OCI-LY1 (cell line): ENCODE data around the gene SLC25A25.

Source experiments
- EZH2 ChIP-seq: fragments of 200-600 bp; sonication (generic), shearing (Covaris generic); IDR thresholded peaks from 2 replicates; pipeline ENCODE4 v1.8.0; 2017; ENCODE audit warnings: borderline replicate concordance, mixed run types, mild to moderate bottlenecking, antibody characterized with exemption, low read length, moderate library complexity, mixed read lengths
- TF ChIP-seq, protein P1 (sequence below): fragments of 200-600 bp; sonication (generic), shearing (Covaris generic); IDR thresholded peaks from 2 replicates; pipeline ENCODE4 v1.5.1; 2017; ENCODE audit warnings: mild to moderate bottlenecking, antibody characterized with exemption, low read length, moderate library complexity, mixed read lengths

DNA sequence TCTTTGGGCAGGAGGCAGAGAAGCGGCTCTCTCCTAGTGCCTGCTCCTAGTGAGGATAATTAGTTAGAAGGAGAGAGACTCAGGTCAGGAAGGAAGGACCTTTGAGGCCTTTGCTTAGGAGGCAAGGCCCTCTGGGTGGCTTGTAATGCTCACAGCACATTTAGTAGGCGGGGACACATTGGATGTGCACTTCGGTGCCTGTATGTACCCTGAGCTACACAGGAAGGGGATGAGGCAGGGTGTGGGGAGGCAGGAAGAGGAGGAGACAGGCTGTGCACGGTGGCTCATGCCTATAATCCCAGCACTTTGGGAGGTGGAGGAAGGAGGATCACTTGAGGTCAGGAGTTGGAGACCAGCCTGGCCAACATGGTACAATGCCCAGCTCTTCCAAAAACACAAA lies 74.0 kb downstream of the SLC25A25 start:
- TF ChIP-seq, protein P1, sequence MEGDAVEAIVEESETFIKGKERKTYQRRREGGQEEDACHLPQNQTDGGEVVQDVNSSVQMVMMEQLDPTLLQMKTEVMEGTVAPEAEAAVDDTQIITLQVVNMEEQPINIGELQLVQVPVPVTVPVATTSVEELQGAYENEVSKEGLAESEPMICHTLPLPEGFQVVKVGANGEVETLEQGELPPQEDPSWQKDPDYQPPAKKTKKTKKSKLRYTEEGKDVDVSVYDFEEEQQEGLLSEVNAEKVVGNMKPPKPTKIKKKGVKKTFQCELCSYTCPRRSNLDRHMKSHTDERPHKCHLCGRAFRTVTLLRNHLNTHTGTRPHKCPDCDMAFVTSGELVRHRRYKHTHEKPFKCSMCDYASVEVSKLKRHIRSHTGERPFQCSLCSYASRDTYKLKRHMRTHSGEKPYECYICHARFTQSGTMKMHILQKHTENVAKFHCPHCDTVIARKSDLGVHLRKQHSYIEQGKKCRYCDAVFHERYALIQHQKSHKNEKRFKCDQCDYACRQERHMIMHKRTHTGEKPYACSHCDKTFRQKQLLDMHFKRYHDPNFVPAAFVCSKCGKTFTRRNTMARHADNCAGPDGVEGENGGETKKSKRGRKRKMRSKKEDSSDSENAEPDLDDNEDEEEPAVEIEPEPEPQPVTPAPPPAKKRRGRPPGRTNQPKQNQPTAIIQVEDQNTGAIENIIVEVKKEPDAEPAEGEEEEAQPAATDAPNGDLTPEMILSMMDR = no peak
- TF ChIP-seq EZH2 = no peak
